GM12878 (cell line): ENCODE results near the gene MNT. TPM values are rescaled to one million over a fixed set of nuclear protein-coding genes. Genes with fewer than 3 reads are reported as not detected.

ENCODE experiments used
- ATAC-seq: fragments of 200-7000 bp; cut with Tn5 transposase; 3 replicates; pipeline ENCODE4 v1.9.1; 2020; ENCODE audit warnings: mild to moderate bottlenecking, moderate library complexity
- BruUV-seq: library from RNA; stranded (reverse); fragments of 400-500 nt; replicated peaks from 2 replicates; lab custom pipeline; 2021; lab: Mats Ljungman, UMichigan
- CTCF ChIA-PET: fragments of 300-600 bp; sonication (Branson Sonifier 250); formaldehyde crosslinking; extraction: SDS; loops from one replicate; lab custom pipeline; 2021; ENCODE audit warnings: inconsistent platforms; lab: Yijun Ruan, JAX
- POLR2A ChIA-PET: fragments of 350-600 bp; formaldehyde crosslinking; extraction: SDS; loops from one replicate; lab custom pipeline; 2021; ENCODE audit warnings: inconsistent platforms; lab: Charles Lee
- RAD21 ChIA-PET: fragments of 300-600 bp; sonication (Branson Sonifier 250); formaldehyde crosslinking; loops from one replicate; lab custom pipeline; 2023; ENCODE audit warnings: antibody characterized with exemption; ENCODE audit not compliant: unreplicated experiment; lab: Charles Lee
- SMC1A ChIA-PET: fragments of 300-600 bp; sonication (Branson Sonifier 250); formaldehyde crosslinking; loops from one replicate; lab custom pipeline; 2023; ENCODE audit not compliant: unreplicated experiment, uncharacterized antibody; lab: Charles Lee
- DNase-seq: peaks from one replicate; pipeline ENCODE4 v3.0.0-alpha.2; 2011; ENCODE audit warnings: low read depth, low spot score
- FAIRE-seq: peaks from 3 replicates; lab custom pipeline; 2011; peaks lifted over from hg19 to GRCh38; lab: Jason Lieb, UNC
- H2AFZ ChIP-seq: 2 replicates; pipeline ENCODE4 v1.6.0; 2011; ENCODE audit warnings: low read depth, low read length, control low read depth; ENCODE audit not compliant: control insufficient read depth
- H3K27ac ChIP-seq: 2 replicates; pipeline ENCODE4 v1.5.1; 2011; ENCODE audit warnings: control low read depth; ENCODE audit not compliant: control insufficient read depth, insufficient read depth
- H3K27me3 ChIP-seq, 2 experiments: replicated peaks in 1 of 2; 2 replicates each; pipeline versions ENCODE4 v1.6.0 to v1.6.1; 2011; ENCODE audit warnings: low read length in 1 of 2; ENCODE audit not compliant: control insufficient read depth in 2 of 2, insufficient read depth in 2 of 2
- H3K36me3 ChIP-seq, 2 experiments: 2 replicates each; pipeline ENCODE4 v1.5.1; 2011; ENCODE audit warnings: low read length in 1 of 2; ENCODE audit not compliant: control insufficient read depth in 2 of 2, insufficient read depth in 2 of 2
- H3K4me1 ChIP-seq: 2 replicates; pipeline ENCODE4 v1.6.1; 2011; ENCODE audit warnings: mild to moderate bottlenecking, low read length, moderate library complexity, mixed read lengths; ENCODE audit not compliant: control insufficient read depth, insufficient read depth
- H3K4me2 ChIP-seq: 2 replicates; pipeline ENCODE4 v1.6.0; 2011; ENCODE audit warnings: control low read depth; ENCODE audit not compliant: control insufficient read depth, insufficient read depth
- H3K4me3 ChIP-seq: fragments of 200-600 bp; sonication (generic); 2 replicates; pipeline ENCODE4 v1.5.1; 2016
- H3K79me2 ChIP-seq: 2 replicates; pipeline ENCODE4 v1.6.0; 2011; ENCODE audit warnings: low read length; ENCODE audit not compliant: control insufficient read depth, insufficient read depth
- H3K9ac ChIP-seq: 2 replicates; pipeline ENCODE4 v1.8.0; 2011; ENCODE audit warnings: low read length, control low read depth, mixed read lengths; ENCODE audit not compliant: control insufficient read depth, insufficient read depth
- H3K9me3 ChIP-seq: replicated peaks from 3 replicates; pipeline ENCODE4 v1.5.1; 2011; ENCODE audit warnings: mild to moderate bottlenecking, low read length; ENCODE audit not compliant: control insufficient read depth, insufficient read depth
- H4K20me1 ChIP-seq: 2 replicates; pipeline ENCODE4 v1.6.0; 2011; ENCODE audit not compliant: control insufficient read depth, insufficient read depth
- ASH2L ChIP-seq: fragments of 300-600, 200-600 bp; sonication (generic); IDR thresholded peaks from 2 replicates; pipeline ENCODE4 v1.6.1; 2017; ENCODE audit warnings: low read depth, mild to moderate bottlenecking, borderline replicate concordance
- BHLHE40 ChIP-seq, 2 experiments: fragments of 450-650 bp in 1 of 2; IDR thresholded peaks; 2 replicates each; pipeline ENCODE4 v1.6.1; 2011 to 2017; ENCODE audit warnings: low read depth in 2 of 2, borderline replicate concordance in 1 of 2, improper control_type of control experiment in 1 of 2, low read length in 1 of 2, mild to moderate bottlenecking in 1 of 2
- ESRRA ChIP-seq: IDR thresholded peaks from 2 replicates; pipeline ENCODE4 v1.6.1; 2012; ENCODE audit warnings: mild to moderate bottlenecking, low read length, improper control_type of control experiment
- HDGF ChIP-seq: fragments of 450-650 bp; IDR thresholded peaks from 2 replicates; pipeline ENCODE4 v1.6.1; 2016; ENCODE audit warnings: antibody characterized with exemption
- JUND ChIP-seq: IDR thresholded peaks from 2 replicates; pipeline ENCODE4 v1.6.1; 2012; ENCODE audit warnings: low read depth, mild to moderate bottlenecking, low read length, improper control_type of control experiment, moderate library complexity
- MYB ChIP-seq: fragments of 150-350 bp; IDR thresholded peaks from 2 replicates; pipeline ENCODE4 v1.6.1; 2014; ENCODE audit warnings: mild to moderate bottlenecking, low read depth, low read length, borderline replicate concordance
- MYC ChIP-seq: IDR thresholded peaks from 2 replicates; pipeline ENCODE4 v1.6.1; 2011; ENCODE audit warnings: mild to moderate bottlenecking, low read length, moderate library complexity, inconsistent platforms; ENCODE audit not compliant: insufficient read depth, insufficient replicate concordance, insufficient read length, severe bottlenecking
- PML ChIP-seq: IDR thresholded peaks from 2 replicates; pipeline ENCODE4 v1.6.1; 2012; ENCODE audit warnings: low read length, inconsistent platforms
- POLR2AphosphoS2 ChIP-seq: IDR thresholded peaks from 2 replicates; pipeline ENCODE4 v1.6.1; 2011; ENCODE audit warnings: low read depth, mild to moderate bottlenecking, low read length, improper control_type of control experiment, moderate library complexity
- RAD21 ChIP-seq: IDR thresholded peaks from 2 replicates; pipeline ENCODE4 v1.6.1; 2011; ENCODE audit warnings: mild to moderate bottlenecking, low read depth, low read length, moderate library complexity; ENCODE audit not compliant: insufficient read depth
- RCOR1 ChIP-seq: conservative IDR thresholded peaks from 2 replicates; pipeline ENCODE4 v1.6.1; 2012; ENCODE audit warnings: low read depth, low read length, improper control_type of control experiment
- SMAD1 ChIP-seq: fragments of 450-650 bp; IDR thresholded peaks from 2 replicates; pipeline ENCODE4 v1.6.1; 2018; ENCODE audit warnings: mild to moderate bottlenecking, low read depth; ENCODE audit not compliant: partially characterized antibody
- SREBF2 ChIP-seq: IDR thresholded peaks from 2 replicates; pipeline ENCODE4 v1.6.1; 2012; ENCODE audit warnings: mild to moderate bottlenecking, low read length
- STAT1 ChIP-seq: fragments of 450-650 bp; conservative IDR thresholded peaks from 2 replicates; pipeline ENCODE4 v1.6.1; 2014; ENCODE audit warnings: antibody characterized with exemption, mild to moderate bottlenecking
- WGBS: methylation state at CpG from one replicate; pipeline ENCODE4 v1.1.6; 2016; ENCODE audit warnings: low lambda C conversion rate; ENCODE audit not compliant: insufficient replicate concordance, insufficient coverage; ENCODE audit errors: missing lambda C conversion rate; 5-methylcytosine and 5-hydroxymethylcytosine counted together
- in situ Hi-C: fragments of 300-500 bp; cut with MboI; formaldehyde crosslinking; loops from 9 replicates; pipeline ENCODE4 v1.14.3; 2018; ENCODE audit warnings: mixed read lengths
- intact Hi-C: fragments of 100-400 bp; cut with micrococcal nuclease; formaldehyde crosslinking; loops from one replicate; pipeline ENCODE4 v1.14.2; 2022; ENCODE audit not compliant: unreplicated experiment
- polyA plus RNA-seq, 11 experiments: library from polyadenylated mRNA; depleted of rRNA in 4 of 11; unstranded in 6 of 11; stranded (reverse) in 5 of 11; fragments of >200 nt; fragmentation: Nextera tagmentation in 4 of 11; fragmentation: Illumina TruSeq in 1 of 11; extraction: Ambion mirVana in 4 of 11; extraction: Trizol in 1 of 11; gene quantifications; 1 replicate in 1 of 11; 2 replicates in 10 of 11; pipeline versions ENCODE4 v1.2.1 to v1.2.3, GENCODE V29; 2011 to 2016; ENCODE audit warnings: inconsistent platforms in 2 of 11, missing spikeins in 2 of 11, low read depth in 1 of 11
- total RNA-seq, 4 experiments: library from RNA; depleted of rRNA in 3 of 4; stranded (reverse); fragments of >200 nt in 3 of 4; fragmentation: Illumina TruSeq in 1 of 4; extraction: Trizol in 1 of 4; gene quantifications; 2 replicates each; pipeline versions ENCODE4 v1.2.1 to v1.2.3, GENCODE V29; 2013 to 2021
- TF ChIP-seq, protein P1 (sequence below): IDR thresholded peaks from 2 replicates; pipeline ENCODE4 v1.6.1; 2011; ENCODE audit warnings: borderline replicate concordance, low read depth, mild to moderate bottlenecking, moderate library complexity, low read length; ENCODE audit not compliant: insufficient read depth, poor library complexity, severe bottlenecking
- TF ChIP-seq, protein P2 (sequence below): fragments of 450-650 bp; IDR thresholded peaks from 2 replicates; pipeline ENCODE4 v1.6.1; 2014; ENCODE audit warnings: mild to moderate bottlenecking

Gene MNT
- total and polyA plus RNA-seq, 10 of the 15 experiments (the other 5 are each of a cell fraction or from before 2014, with no cell fraction given) = 0.31 to 15.9 (median 3.8) TPM

GRCh38 chr17:2351269-2351668 lies 49.6 kb downstream of the MNT start (continued):
- TF ChIP-seq, protein P1, sequence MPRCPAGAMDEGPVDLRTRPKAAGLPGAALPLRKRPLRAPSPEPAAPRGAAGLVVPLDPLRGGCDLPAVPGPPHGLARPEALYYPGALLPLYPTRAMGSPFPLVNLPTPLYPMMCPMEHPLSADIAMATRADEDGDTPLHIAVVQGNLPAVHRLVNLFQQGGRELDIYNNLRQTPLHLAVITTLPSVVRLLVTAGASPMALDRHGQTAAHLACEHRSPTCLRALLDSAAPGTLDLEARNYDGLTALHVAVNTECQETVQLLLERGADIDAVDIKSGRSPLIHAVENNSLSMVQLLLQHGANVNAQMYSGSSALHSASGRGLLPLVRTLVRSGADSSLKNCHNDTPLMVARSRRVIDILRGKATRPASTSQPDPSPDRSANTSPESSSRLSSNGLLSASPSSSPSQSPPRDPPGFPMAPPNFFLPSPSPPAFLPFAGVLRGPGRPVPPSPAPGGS = no peak

DNA sequence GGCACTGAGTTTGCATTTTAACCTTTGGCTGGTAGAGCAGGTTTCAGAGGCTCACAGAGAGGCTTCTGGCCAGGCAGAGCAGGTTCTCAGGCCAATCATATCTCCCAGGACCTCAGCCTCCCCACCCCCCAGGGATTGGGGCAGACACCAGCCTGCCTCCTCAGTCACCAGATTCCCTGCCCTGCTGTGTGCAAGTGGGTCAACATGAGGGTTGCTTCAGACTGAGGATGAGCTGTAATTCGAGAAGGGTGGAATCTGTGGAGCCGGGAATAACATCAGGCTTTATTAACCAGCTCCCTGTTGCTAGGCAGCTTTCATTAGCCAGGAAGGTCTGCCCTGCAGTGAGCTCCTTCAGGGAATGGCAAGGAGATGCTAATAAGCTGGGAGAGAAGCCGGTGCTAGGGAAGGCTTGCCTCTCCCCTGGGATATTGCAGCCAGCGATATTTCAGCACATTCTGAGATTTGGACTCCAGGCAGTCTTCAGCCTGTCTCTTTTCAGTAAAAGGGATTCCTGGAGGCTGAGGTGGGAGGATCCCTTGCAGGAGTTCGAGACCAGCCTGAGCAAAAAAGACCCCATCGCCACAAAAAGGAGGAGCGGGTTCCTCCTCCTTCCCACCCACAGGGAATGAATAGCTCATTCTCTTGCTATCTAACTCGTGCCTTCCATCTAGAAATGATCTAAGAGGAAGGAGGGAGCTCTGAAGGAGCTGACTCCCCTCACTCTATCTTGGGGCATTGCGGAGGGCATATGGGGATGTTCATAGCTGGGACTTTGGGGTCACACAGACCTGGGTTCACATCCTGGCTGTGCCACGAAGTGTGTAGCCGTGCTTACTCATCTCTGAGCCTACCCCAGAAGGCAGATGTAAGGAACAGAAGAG lies 52.8 kb downstream of the MNT start:
- FAIRE-seq (no peak), DNase-seq (no peak), ATAC-seq (no peak)
- Histone ChIP-seq H3K9ac (no peak overlapping the region), H3K27ac (no peak overlapping the region), H3K4me2 (no peak overlapping the region), H3K79me2 (no peaks in the 10 kb centered on the region), H2AFZ (no peak overlapping the region), H3K4me3 (no peak overlapping the region), H3K27me3 (no peaks in the 10 kb centered on the region), H3K9me3 (no peaks in the 10 kb centered on the region), H3K4me1 (peaks cover 3% of the 10 kb centered on the region), H3K36me3 (peaks cover 0 to 3% of the 10 kb centered on the region in 2 experiments; a peak in 2 of 4 replicates), H4K20me1 (no peaks in the 10 kb centered on the region)
- TF ChIP-seq JUND (no peak), STAT1 (no peak), SMAD1 (no peak), RCOR1 (no peak), ASH2L (no peak), SREBF2 (no peak), HDGF (no peak), ESRRA (no peak), PML (no peak), MYB (no peak), MYC (no peak), RAD21 (no peak), BHLHE40 (IDR thresholded peaks at IDR 0.05; ENCODE audit: borderline replicate concordance in 1 of 2, low read depth in 2 of 2, low read length in 1 of 2) (no peak), POLR2AphosphoS2 (no peak)
- TF ChIP-seq, protein P2, sequence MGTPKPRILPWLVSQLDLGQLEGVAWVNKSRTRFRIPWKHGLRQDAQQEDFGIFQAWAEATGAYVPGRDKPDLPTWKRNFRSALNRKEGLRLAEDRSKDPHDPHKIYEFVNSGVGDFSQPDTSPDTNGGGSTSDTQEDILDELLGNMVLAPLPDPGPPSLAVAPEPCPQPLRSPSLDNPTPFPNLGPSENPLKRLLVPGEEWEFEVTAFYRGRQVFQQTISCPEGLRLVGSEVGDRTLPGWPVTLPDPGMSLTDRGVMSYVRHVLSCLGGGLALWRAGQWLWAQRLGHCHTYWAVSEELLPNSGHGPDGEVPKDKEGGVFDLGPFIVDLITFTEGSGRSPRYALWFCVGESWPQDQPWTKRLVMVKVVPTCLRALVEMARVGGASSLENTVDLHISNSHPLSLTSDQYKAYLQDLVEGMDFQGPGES = no peak
- ChIA-PET SMC1A (no interaction called here), CTCF (interaction anchor here (1.3 kb wide), 1 partner anchor 12 kb away, joined by 4 read pairs; the partner anchor contains the start of gene TSR1), POLR2A (interaction anchor here (0.5 kb wide), 1 partner anchor 28 kb away, joined by 3 read pairs; no protein-coding TSS in a partner anchor), RAD21 (no interaction called here)
- in situ Hi-C loops (no loop called here), intact Hi-C loops (no loop called here)
- BruUV-seq = no TSS peak
- WGBS = 89% methylated on average over 11 of the region's 11 CpGs
